ENCODE data around the gene SERPINB6.
A peak's percentile ranks its signal among the peaks of the same experiment; 100 is the strongest.
"Not testable (repeated sequence)": the region's sequence is repeated elsewhere in the genome, so short reads cannot be mapped to it uniquely, and the experiment has no call there.

SERPINB6 gene

GRCh38 chr6:2934057-2934456, 37.3 kb downstream of the SERPINB6 start:
- Histone ChIP-seq H3K4me2 (ENCODE audit: low read length) (no peak overlapping the region), H3K27ac (ENCODE audit: low read length) (no peak overlapping the region), H3K4me1 (ENCODE audit: low read length) (peaks cover 10% of the 10 kb centered on the region), H3K36me3 (replicated peaks; ENCODE audit: low read depth, low read length) (peaks cover 11% of the 10 kb centered on the region), H3K9me3 (ENCODE audit: insufficient read depth, low read length) (peaks cover 14% of the 10 kb centered on the region; the same call in 1 of the 2 replicates), H3K27me3 (ENCODE audit: low read depth, low read length) (no peaks in the 10 kb centered on the region), H2AFZ (ENCODE audit: low read depth, low read length) (no peak overlapping the region), H4K20me1 (ENCODE audit: insufficient read depth, low read length) (no peaks in the 10 kb centered on the region), H3K79me2 (ENCODE audit: low read length) (no peaks in the 10 kb centered on the region), H3K9ac (ENCODE audit: low read length) (no peak overlapping the region), H3K4me3 (ENCODE audit: low read length) (no peak overlapping the region)
- TF ChIP-seq CTCF (IDR thresholded peaks at IDR 0.05; ENCODE audit: low read depth, low read length) (no peak), EZH2phosphoT487 (IDR thresholded peaks at IDR 0.05; ENCODE audit: low read depth) (no peak)

- H2AFZ ChIP-seq (ENCODE audit: low read depth, low read length); H3K9ac ChIP-seq (ENCODE audit: low read length): not testable (repeated sequence)
Observed at GRCh38 chr6:2932911-2933310, 38.5 kb downstream of the SERPINB6 start.

GRCh38 chr6:2931970-2932748, 39.2 kb downstream of the SERPINB6 start:
- TF ChIP-seq CTCF (IDR thresholded peaks at IDR 0.05; ENCODE audit: low read depth, low read length): peak; percentile 82
- no peak for TF ChIP-seq EZH2phosphoT487 (IDR thresholded peaks at IDR 0.05; ENCODE audit: low read depth)
- peaks cover 10% of the 10 kb centered on the region for H3K4me1 ChIP-seq (ENCODE audit: low read length)
- peak overlapping the region; percentile 65 for H3K4me3 ChIP-seq (ENCODE audit: low read length)
- H2AFZ ChIP-seq (ENCODE audit: low read depth, low read length): no peak overlapping the region
- peak overlapping the region; percentile 82 for H3K4me2 ChIP-seq (ENCODE audit: low read length)
- H4K20me1 ChIP-seq (ENCODE audit: insufficient read depth, low read length): no peaks in the 10 kb centered on the region
- no peak overlapping the region for H3K27ac ChIP-seq (ENCODE audit: low read length)
- H3K27me3 ChIP-seq (ENCODE audit: low read depth, low read length): no peaks in the 10 kb centered on the region
- no peaks in the 10 kb centered on the region for H3K79me2 ChIP-seq (ENCODE audit: low read length)
- H3K36me3 ChIP-seq (replicated peaks; ENCODE audit: low read depth, low read length): no peaks in the 10 kb centered on the region
- H3K9ac ChIP-seq (ENCODE audit: low read length): 0 out of 2 replicates have a peak overlapping the region, but pooled peaks have one; percentile 24
- H3K9me3 ChIP-seq (ENCODE audit: insufficient read depth, low read length): no peaks in the 10 kb centered on the region

More at GRCh38 chr6:2932911-2933310, 38.5 kb downstream of the SERPINB6 start:
- not testable (repeated sequence) for H3K4me2 ChIP-seq (ENCODE audit: low read length); H3K9me3 ChIP-seq (ENCODE audit: insufficient read depth, low read length); H4K20me1 ChIP-seq (ENCODE audit: insufficient read depth, low read length); H3K27ac ChIP-seq (ENCODE audit: low read length); H3K27me3 ChIP-seq (ENCODE audit: low read depth, low read length); H3K79me2 ChIP-seq (ENCODE audit: low read length); H3K4me3 ChIP-seq (ENCODE audit: low read length); H3K36me3 ChIP-seq (replicated peaks; ENCODE audit: low read depth, low read length); H3K4me1 ChIP-seq (ENCODE audit: low read length)

- Histone ChIP-seq H3K4me3 (ENCODE audit: low read length) (no peak overlapping the region), H3K27ac (ENCODE audit: low read length) (no peak overlapping the region), H2AFZ (ENCODE audit: low read depth, low read length) (no peak overlapping the region), H3K27me3 (ENCODE audit: low read depth, low read length) (no peaks in the 10 kb centered on the region), H3K9ac (ENCODE audit: low read length) (no peak overlapping the region), H4K20me1 (ENCODE audit: insufficient read depth, low read length) (no peaks in the 10 kb centered on the region), H3K36me3 (replicated peaks; ENCODE audit: low read depth, low read length) (no peaks in the 10 kb centered on the region), H3K9me3 (ENCODE audit: insufficient read depth, low read length) (no peaks in the 10 kb centered on the region), H3K4me1 (ENCODE audit: low read length) (peaks cover 10% of the 10 kb centered on the region), H3K4me2 (ENCODE audit: low read length) (no peak overlapping the region), H3K79me2 (ENCODE audit: low read length) (no peaks in the 10 kb centered on the region)
- no peak for TF ChIP-seq CTCF (IDR thresholded peaks at IDR 0.05; ENCODE audit: low read depth, low read length)
- no peak for TF ChIP-seq EZH2phosphoT487 (IDR thresholded peaks at IDR 0.05; ENCODE audit: low read depth)
Observed at GRCh38 chr6:2931055-2931454, 40.3 kb downstream of the SERPINB6 start.

- not testable (repeated sequence) for H4K20me1 ChIP-seq (ENCODE audit: insufficient read depth, low read length); H3K4me3 ChIP-seq (ENCODE audit: low read length); H3K4me2 ChIP-seq (ENCODE audit: low read length); H3K27me3 ChIP-seq (ENCODE audit: low read depth, low read length); H3K27ac ChIP-seq (ENCODE audit: low read length); H3K36me3 ChIP-seq (replicated peaks; ENCODE audit: low read depth, low read length); H3K9me3 ChIP-seq (ENCODE audit: insufficient read depth, low read length); H3K9ac ChIP-seq (ENCODE audit: low read length); H3K4me1 ChIP-seq (ENCODE audit: low read length); H2AFZ ChIP-seq (ENCODE audit: low read depth, low read length); H3K79me2 ChIP-seq (ENCODE audit: low read length)
Observed at GRCh38 chr6:2927931-2928330, 43.4 kb downstream of the SERPINB6 start.

- not testable (repeated sequence) for H3K27ac ChIP-seq (ENCODE audit: low read length); H3K9me3 ChIP-seq (ENCODE audit: insufficient read depth, low read length); H3K4me2 ChIP-seq (ENCODE audit: low read length); H3K9ac ChIP-seq (ENCODE audit: low read length); H4K20me1 ChIP-seq (ENCODE audit: insufficient read depth, low read length); H3K4me1 ChIP-seq (ENCODE audit: low read length); H3K27me3 ChIP-seq (ENCODE audit: low read depth, low read length); H3K36me3 ChIP-seq (replicated peaks; ENCODE audit: low read depth, low read length); H2AFZ ChIP-seq (ENCODE audit: low read depth, low read length); H3K4me3 ChIP-seq (ENCODE audit: low read length); H3K79me2 ChIP-seq (ENCODE audit: low read length)
Observed at GRCh38 chr6:2925842-2926747, 45.3 kb downstream of the SERPINB6 start.

Data from OCI-LY3 (cell line).